GM21529 (cell line): ENCODE data around the gene CUEDC1.
"Not testable (repeated sequence)": the region's sequence is repeated elsewhere in the genome, so short reads cannot be mapped to it uniquely, and the experiment has no call there.

Source experiments
- ATAC-seq: cut with Tn5 transposase; IDR thresholded peaks from one replicate; pipeline ENCODE4 v1.9.1; 2021; ENCODE audit not compliant: unreplicated experiment

Gene CUEDC1

GRCh38 chr17:57985675-57985974 lies 30.4 kb upstream of the CUEDC1 start:
- ATAC-seq, result no peak

GRCh38 chr17:57984936-57985674 lies 29.9 kb upstream of the CUEDC1 start:
- no peak for ATAC-seq

- ATAC-seq, result no peak
Observed at GRCh38 chr17:57984261-57984890, 29.2 kb upstream of the CUEDC1 start.

- no peak for ATAC-seq
Observed at GRCh38 chr17:57983446-57983845, 28.2 kb upstream of the CUEDC1 start.

- ATAC-seq, result no peak
Observed at GRCh38 chr17:57982452-57983170, 27.4 kb upstream of the CUEDC1 start.

GRCh38 chr17:57980522-57980921 lies 25.3 kb upstream of the CUEDC1 start:
- no peak for ATAC-seq

- no peak for ATAC-seq
Observed at GRCh38 chr17:57979076-57979475, 23.9 kb upstream of the CUEDC1 start.

- ATAC-seq, result no peak
Observed at GRCh38 chr17:57976594-57976993, 21.4 kb upstream of the CUEDC1 start.

- ATAC-seq, result no peak
Observed at GRCh38 chr17:57975044-57975443, 19.8 kb upstream of the CUEDC1 start.

- not testable (repeated sequence) for ATAC-seq
Observed at GRCh38 chr17:57974053-57974824, 19.0 kb upstream of the CUEDC1 start.

- ATAC-seq, result no peak
Observed at GRCh38 chr17:57972151-57972550, 16.9 kb upstream of the CUEDC1 start.

GRCh38 chr17:57971572-57971971 lies 16.4 kb upstream of the CUEDC1 start:
- ATAC-seq, result no peak

GRCh38 chr17:57970710-57971109 lies 15.5 kb upstream of the CUEDC1 start:
- ATAC-seq, result no peak

- no peak for ATAC-seq
Observed at GRCh38 chr17:57968456-57968855, 13.2 kb upstream of the CUEDC1 start.

- no peak for ATAC-seq
Observed at GRCh38 chr17:57966875-57967274, 11.7 kb upstream of the CUEDC1 start.

GRCh38 chr17:57966246-57966645 lies 11.0 kb upstream of the CUEDC1 start:
- ATAC-seq, result no peak

- ATAC-seq, result no peak
Observed at GRCh38 chr17:57965521-57966160, 10.4 kb upstream of the CUEDC1 start.

GRCh38 chr17:57963149-57963511 lies 7.9 kb upstream of the CUEDC1 start:
- no peak for ATAC-seq

- no peak for ATAC-seq
Observed at GRCh38 chr17:57962279-57963148, 7.3 kb upstream of the CUEDC1 start.

- no peak for ATAC-seq
Observed at GRCh38 chr17:57959929-57960328, 4.7 kb upstream of the CUEDC1 start.
